Ecto neural progenitor cell (in vitro differentiated cells): ENCODE measurements around the gene TRPM2.
"Not testable (repeated sequence)": the region's sequence is repeated elsewhere in the genome, so short reads cannot be mapped to it uniquely, and the experiment has no call there.

Experiments used
- DNase-seq: peaks from one replicate; pipeline ENCODE4 v3.0.0-alpha.2; 2018; ENCODE audit warnings: low spot score

TRPM2 gene

DNA sequence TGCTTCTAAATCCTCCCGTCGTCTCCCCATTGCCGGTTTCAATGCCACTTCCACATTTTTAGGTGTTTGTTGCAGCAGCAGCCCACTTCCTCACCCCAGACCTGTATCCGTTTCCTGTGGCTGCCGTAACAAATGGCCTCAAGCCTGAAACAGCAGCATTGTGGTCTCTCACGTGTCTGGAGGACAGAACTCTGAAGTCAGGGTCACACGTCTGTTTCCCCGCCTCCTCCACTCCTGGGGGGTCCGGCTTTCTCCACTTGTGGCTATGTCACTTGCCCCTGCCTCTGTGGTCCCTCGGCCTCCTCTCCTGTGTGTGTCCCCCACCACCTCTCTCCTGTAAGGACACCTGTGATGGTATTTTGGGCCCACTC, 21.8 kb downstream of the TRPM2 start:
- DNase-seq: no peak

DNA sequence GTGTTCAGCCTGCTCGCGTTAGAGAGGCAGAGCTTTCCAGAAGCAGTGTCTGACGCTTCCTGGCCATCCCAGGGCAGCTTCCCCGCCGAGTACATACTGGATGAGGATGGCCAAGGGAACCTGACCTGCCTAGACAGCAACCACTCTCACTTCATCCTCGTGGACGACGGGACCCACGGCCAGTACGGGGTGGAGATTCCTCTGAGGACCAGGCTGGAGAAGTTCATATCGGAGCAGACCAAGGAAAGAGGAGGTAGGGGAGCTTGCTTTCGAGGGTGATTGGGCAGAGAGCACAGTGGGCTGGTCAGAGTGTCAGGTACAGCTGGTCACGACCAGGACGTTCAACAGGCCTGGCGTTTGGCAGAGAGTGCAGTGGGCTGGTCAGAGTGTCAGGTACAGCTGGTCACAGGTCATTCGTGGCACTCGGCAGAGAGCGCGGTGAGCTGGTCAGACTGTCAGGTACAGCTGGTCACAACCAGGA, 22.4 kb downstream of the TRPM2 start:
- peak; percentile 38 for DNase-seq

GRCh38 chr21:44376606-44377005, 23.2 kb downstream of the TRPM2 start:
- DNase-seq: no peak

- DNase-seq: peak; percentile 52
Observed at GRCh38 chr21:44377201-44377921, 23.9 kb downstream of the TRPM2 start.

GRCh38 chr21:44377922-44378645, 24.7 kb downstream of the TRPM2 start:
- peak; percentile 46 for DNase-seq

GRCh38 chr21:44378646-44379514, 25.5 kb downstream of the TRPM2 start:
- DNase-seq: peak; percentile 45

- DNase-seq: no peak
Observed at GRCh38 chr21:44379515-44379848, 26.1 kb downstream of the TRPM2 start.

DNA sequence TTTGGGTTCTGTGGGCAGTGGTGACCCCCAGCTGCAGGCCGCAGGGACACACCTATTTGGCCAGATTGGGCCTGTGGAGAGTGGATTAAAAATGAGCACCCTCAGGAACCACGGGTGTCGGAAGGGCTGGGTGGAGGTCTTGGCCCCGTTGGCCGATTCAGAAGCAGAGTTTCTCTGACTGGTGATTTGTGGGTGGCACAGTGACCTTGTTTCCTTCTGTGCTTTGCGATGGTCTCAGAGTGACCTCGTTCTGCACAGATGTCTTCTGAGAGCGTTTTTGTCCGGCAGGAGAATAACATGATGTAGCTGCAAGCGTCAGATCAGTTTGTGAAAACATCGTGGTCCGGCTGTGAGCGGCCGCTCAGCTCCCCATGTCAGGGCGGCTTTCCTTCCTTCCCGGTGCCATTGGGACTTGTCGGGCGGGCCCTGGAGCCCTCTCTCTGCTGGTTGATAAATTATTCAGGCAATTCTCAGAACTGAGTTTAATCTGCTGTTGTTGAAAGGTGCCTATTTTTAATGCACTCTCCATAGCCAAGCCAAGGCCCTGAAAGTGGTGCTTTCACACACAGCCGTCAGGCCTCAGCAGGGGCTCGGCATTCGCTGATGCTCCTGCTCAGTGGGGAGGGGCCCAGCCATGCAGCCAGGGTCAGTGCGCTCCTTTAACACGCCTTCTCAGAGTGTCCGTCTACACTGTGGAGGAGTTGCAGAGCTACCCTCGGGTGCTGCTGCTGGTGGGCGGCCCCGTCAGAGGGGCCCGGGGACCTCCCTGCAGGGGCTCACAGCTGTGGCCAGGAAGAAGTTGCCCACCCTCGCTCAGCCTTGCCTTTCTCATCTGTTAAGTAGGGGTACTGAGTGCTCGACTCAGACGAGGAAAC, 26.8 kb downstream of the TRPM2 start:
- DNase-seq: peak; percentile 48

DNA sequence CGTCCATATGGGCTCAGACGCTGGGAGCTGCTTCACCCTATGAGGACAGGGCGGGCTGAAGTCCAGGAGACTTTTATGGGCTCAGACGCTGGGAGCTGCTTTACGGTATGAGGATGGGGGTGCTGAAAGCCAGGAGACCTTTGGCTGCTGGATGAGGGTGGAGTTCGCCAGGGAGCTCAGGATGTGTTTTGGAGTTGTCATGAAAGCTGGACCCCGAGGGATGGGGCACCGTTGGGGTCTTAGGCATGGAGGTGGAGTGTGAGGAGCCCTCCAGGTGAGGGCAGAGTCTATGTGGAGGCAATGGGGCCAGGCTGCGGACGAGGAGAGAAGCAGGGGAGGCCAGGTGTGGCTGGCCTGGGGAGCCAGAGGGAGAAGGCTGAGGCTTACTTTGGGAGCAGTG, 27.5 kb downstream of the TRPM2 start:
- DNase-seq: peak; percentile 39

GRCh38 chr21:44381874-44382273, 28.5 kb downstream of the TRPM2 start:
- DNase-seq: no peak

GRCh38 chr21:44382536-44382935, 29.1 kb downstream of the TRPM2 start:
- DNase-seq: no peak

DNA sequence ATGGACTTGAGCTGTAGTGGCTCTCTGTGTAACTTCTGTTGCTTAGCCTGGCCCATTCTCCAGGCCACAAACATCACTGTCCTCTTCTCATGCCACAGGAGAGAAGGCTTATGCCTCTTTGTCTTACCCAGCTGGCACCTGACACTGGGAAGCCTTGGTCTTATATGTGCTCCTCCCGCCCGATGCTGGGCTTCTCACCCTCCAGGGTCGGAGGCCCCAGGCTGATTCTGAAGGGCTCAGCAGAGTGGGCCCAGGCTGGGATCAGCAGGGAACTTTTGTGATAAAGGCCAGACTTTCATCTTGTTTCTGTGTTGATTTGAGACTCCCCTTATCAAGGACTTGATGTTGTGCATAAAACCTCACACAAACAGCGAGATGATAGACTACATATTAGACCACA, 29.8 kb downstream of the TRPM2 start:
- no peak for DNase-seq

DNA sequence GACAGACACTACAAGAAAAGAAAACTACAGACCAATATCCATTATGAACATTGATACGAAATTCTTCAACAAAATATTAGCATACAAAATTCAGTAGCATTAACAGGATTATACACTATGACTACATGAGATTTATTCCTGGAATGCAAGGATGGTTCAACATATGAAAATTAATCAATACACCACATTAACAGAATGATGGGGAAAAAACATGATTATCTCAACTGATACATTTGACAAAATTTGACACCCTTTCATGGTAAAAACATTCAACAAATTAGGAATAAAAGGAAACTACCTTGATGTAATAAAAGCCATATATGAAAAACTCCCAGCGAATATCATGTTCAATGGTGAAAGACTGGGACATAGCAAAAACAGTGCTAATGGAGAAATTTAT, 31.5 kb downstream of the TRPM2 start:
- no peak for DNase-seq

DNA sequence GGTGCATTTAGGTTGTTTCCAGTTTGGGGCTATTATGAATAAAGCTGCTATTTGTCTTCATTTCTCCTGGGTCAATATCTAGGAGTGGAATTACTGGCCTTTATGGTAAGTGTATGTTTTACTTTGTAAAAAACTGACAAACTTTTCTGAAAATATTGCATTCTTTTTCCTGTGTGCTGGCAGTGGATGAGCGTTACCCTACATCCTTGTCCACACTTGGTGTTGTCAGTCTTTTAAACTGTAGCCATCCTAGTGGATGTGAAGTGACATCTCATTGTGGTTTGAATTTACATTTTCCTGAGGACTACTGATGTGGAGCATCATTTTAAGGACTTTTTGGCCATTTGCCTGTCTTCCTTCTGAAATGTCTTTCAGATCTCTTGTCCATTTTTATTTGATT, 35.9 kb downstream of the TRPM2 start:
- DNase-seq: no peak

GRCh38 chr21:44390886-44391285, 37.5 kb downstream of the TRPM2 start:
- DNase-seq: no peak

GRCh38 chr21:44391345-44392091, 38.1 kb downstream of the TRPM2 start:
- no peak for DNase-seq

DNA sequence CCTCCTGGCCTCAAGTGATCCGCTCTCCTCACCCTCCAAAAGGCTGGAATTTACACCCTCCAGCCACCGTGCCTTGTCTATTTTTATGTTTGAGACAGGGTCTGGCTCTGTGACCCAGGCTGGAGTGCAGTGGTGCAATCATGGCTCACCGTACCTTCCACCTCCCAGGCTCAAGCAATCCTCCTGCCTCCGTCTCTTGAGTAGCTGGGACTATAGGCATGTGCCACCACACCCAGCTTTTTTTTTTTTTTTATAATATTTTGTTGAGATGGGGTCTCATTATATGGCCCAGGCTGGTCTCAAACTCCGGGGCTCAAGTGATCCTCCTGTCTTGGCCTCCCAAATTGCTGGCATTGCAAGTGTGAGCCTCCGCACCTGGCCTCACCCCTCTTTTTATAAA, 38.8 kb downstream of the TRPM2 start:
- DNase-seq: no peak

DNA sequence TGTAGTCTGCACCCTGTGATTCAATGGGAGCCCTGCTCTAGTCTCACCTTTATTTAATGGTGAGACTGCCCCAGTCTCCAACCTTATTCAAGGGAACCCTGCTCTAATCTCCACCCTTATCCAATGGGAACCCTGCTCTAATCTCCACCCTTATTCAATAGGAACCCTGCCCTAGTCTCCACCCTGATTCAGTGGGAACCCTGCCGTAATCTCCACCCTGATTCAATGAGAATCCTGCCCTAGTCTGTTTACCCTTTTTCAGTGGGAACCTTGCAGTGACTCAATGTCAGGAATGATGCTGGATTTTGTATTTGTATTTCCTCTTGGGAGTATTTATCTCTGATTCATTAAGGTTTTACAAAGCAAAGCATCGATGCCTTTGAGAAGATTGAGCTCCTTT, 39.5 kb downstream of the TRPM2 start:
- no peak for DNase-seq

DNA sequence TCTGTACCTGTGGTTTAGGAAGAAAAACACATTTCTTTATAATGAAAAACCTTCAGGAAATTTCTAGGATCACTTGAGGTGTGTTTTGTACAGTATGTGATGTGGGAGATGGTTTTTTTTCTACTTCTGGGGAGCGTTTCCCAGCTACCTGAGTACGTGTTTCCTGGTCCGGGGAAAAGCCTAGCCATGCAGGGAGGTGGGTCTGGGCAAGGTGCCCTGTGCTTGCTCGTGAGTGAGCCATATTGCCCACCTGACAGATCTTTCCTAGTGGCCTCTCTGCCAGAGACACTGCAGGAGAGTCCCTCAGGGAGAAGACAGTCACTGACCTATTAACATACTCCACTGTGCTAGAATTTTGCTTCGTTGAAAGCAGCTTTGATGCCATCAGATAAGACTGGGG, 41.3 kb downstream of the TRPM2 start:
- DNase-seq: no peak

DNA sequence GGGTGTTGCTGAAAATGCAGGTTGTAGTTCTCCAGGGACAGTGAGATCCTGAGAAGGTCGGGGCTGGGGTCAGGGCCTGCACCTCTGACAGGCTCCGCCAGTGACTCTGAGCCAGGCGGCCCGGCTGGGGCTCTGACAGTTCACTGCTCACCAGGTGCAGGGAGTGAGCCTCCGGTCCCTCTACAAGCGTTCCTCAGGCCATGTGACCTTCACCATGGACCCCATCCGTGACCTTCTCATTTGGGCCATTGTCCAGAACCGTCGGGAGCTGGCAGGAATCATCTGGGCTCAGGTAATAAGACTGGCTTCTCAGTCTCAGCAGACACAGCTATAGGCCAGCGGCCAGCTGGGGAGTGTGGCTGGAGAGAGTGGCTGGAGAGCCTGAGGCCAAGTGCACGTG, 41.8 kb downstream of the TRPM2 start:
- DNase-seq: no peak

GRCh38 chr21:44396803-44397202, 43.4 kb downstream of the TRPM2 start:
- not testable (repeated sequence) for DNase-seq
